Measurements from ENCODE around the gene CCDC127. TPM values are rescaled to one million over a fixed set of nuclear protein-coding genes. Genes with fewer than 3 reads are reported as not detected.
"Not testable (repeated sequence)": the region's sequence is repeated elsewhere in the genome, so short reads cannot be mapped to it uniquely, and the experiment has no call there.

The CCDC127 gene
- total and polyA plus RNA-seq, 5 donors = 6.1 to 9.8 (median 8.1) TPM

GRCh38 chr5:233426-233825, 15.5 kb upstream of the CCDC127 start:
- H3K27ac ChIP-seq (ENCODE audit: low read length); H3K9me3 ChIP-seq (ENCODE audit: control insufficient read depth, low read length); H3K27me3 ChIP-seq (ENCODE audit: control insufficient read depth, insufficient read depth); H3K4me3 ChIP-seq (ENCODE audit: low read length); DNase-seq; intact Hi-C loops (cut with DNase I); ATAC-seq; H3K4me1 ChIP-seq (ENCODE audit: control insufficient read depth, insufficient read depth, low read length): not testable (repeated sequence)
- 93% methylated on average over 20 of the region's 20 CpGs for WGBS

DNA sequence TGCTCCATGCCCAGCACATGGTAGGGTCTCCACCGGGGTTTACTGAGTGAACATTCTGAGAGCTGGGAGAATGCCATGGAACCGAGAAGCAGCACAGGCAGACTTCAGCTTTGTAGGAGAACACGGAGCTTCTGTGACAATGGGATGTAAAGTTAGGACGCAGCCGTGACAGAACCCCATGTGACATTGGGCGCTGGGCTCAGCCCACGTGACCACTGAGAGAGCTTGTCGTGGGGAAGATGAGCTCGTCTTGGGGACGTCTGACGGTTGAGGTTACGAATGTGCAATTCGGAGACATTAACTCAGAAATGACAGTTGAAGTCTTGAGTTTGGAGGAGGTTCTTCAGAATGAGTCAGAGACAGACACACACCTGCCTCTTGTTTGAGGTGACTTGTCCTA, 13.7 kb upstream of the CCDC127 start:
- ATAC-seq (no peak), DNase-seq (no peak)
- WGBS = 85% methylated on average over 13 of the region's 13 CpGs
- intact Hi-C loops (cut with DNase I) = no loop called here
- H3K4me3 ChIP-seq (ENCODE audit: low read length) = no peak overlapping the region
- H3K27me3 ChIP-seq (ENCODE audit: control insufficient read depth, insufficient read depth) = no peaks in the 10 kb centered on the region
- H3K9me3 ChIP-seq (ENCODE audit: control insufficient read depth, low read length) = no peaks in the 10 kb centered on the region
- no peaks in the 10 kb centered on the region for H3K4me1 ChIP-seq (ENCODE audit: control insufficient read depth, insufficient read depth, low read length)
- no peak overlapping the region for H3K27ac ChIP-seq (ENCODE audit: low read length)

DNA sequence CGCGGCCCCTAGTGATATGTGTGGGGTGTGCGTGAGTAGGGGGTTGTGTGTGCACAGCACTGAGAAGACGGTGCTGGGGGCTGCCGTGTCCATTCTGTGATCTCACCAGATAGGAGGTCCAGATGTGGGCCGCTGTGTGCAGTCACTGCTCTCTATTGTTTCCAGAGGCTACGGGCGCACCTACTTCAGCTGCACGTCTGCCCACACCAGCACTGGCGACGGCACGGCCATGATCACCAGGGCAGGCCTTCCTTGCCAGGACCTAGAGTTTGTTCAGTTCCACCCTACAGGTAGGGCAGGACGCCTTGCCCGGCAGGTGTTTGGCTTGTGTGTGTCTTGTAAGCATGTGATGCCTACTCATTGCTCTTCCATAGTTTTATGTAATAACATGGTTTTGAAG, 12.8 kb upstream of the CCDC127 start:
- no peaks in the 10 kb centered on the region for H3K27me3 ChIP-seq (ENCODE audit: control insufficient read depth, insufficient read depth)
- intact Hi-C loops (cut with DNase I) = no loop called here
- ATAC-seq = peak in 1 of 2 donors; percentile 33
- DNase-seq = no peak
- 95% methylated on average over 14 of the region's 14 CpGs for WGBS
- H3K4me1 ChIP-seq (ENCODE audit: control insufficient read depth, insufficient read depth, low read length) = no peaks in the 10 kb centered on the region
- no peak overlapping the region for H3K27ac ChIP-seq (ENCODE audit: low read length)
- no peak overlapping the region for H3K4me3 ChIP-seq (ENCODE audit: low read length)
- H3K9me3 ChIP-seq (ENCODE audit: control insufficient read depth, low read length) = no peaks in the 10 kb centered on the region

GRCh38 chr5:228886-229285, 10.9 kb upstream of the CCDC127 start:
- Histone ChIP-seq H3K4me1 (ENCODE audit: control insufficient read depth, insufficient read depth, low read length) (no peaks in the 10 kb centered on the region), H3K9me3 (ENCODE audit: control insufficient read depth, low read length) (no peaks in the 10 kb centered on the region), H3K4me3 (ENCODE audit: low read length) (no peak overlapping the region), H3K27me3 (ENCODE audit: control insufficient read depth, insufficient read depth) (no peaks in the 10 kb centered on the region), H3K27ac (ENCODE audit: low read length) (no peak overlapping the region)
- WGBS = 88% methylated on average over 3 of the region's 3 CpGs
- intact Hi-C loops (cut with DNase I) = no loop called here
- DNase-seq (no peak), ATAC-seq (no peak)

- whole genome bisulfite sequencing = 94% methylated on average over 16 of the region's 17 CpGs
- not testable (repeated sequence) for ATAC-seq; H3K27me3 ChIP-seq (ENCODE audit: control insufficient read depth, insufficient read depth)
Observed at GRCh38 chr5:227375-227774, 9.4 kb upstream of the CCDC127 start.

GRCh38 chr5:225334-225733, 7.4 kb upstream of the CCDC127 start:
- H3K4me1 ChIP-seq (ENCODE audit: control insufficient read depth, insufficient read depth, low read length) = no peaks in the 10 kb centered on the region
- H3K4me3 ChIP-seq (ENCODE audit: low read length) = no peak overlapping the region
- DNase-seq (no peak), ATAC-seq (no peak)
- 95% methylated on average over 14 of the region's 14 CpGs for WGBS
- intact Hi-C loops (cut with DNase I) = no loop called here
- no peaks in the 10 kb centered on the region for H3K27me3 ChIP-seq (ENCODE audit: control insufficient read depth, insufficient read depth)
- H3K9me3 ChIP-seq (ENCODE audit: control insufficient read depth, low read length) = no peaks in the 10 kb centered on the region
- H3K27ac ChIP-seq (ENCODE audit: low read length) = no peak overlapping the region

More at GRCh38 chr5:227375-227774, 9.4 kb upstream of the CCDC127 start:
- DNase-seq; H3K4me1 ChIP-seq (ENCODE audit: control insufficient read depth, insufficient read depth, low read length); H3K4me3 ChIP-seq (ENCODE audit: low read length); H3K9me3 ChIP-seq (ENCODE audit: control insufficient read depth, low read length); H3K27ac ChIP-seq (ENCODE audit: low read length); intact Hi-C loops (cut with DNase I): not testable (repeated sequence)

DNA sequence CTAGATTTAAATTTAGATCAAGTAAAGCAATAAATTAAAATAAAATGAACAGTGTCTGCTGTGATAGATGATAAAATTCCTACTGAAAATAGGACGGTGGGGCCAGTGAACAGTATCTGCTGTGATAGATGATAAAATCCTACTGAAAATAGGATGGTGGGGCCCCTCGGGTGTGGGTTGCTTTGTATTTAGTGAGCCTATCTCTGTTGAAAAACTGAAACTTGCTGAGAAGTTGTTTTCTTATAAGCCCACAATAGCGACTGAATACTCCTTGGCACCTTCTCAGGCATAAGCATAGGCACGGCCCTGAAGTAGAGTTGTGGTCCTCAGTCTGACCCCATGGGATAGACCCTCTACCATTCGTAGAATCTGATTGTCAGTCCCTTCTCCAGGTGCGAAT, 5.8 kb upstream of the CCDC127 start:
- no peak for DNase-seq
- ATAC-seq = no peak
- 66% methylated on average over 6 of the region's 6 CpGs for WGBS
- Histone ChIP-seq H3K27ac (ENCODE audit: low read length) (no peak overlapping the region), H3K9me3 (ENCODE audit: control insufficient read depth, low read length) (no peaks in the 10 kb centered on the region), H3K4me1 (ENCODE audit: control insufficient read depth, insufficient read depth, low read length) (no peaks in the 10 kb centered on the region), H3K27me3 (ENCODE audit: control insufficient read depth, insufficient read depth) (no peaks in the 10 kb centered on the region), H3K4me3 (ENCODE audit: low read length) (no peak overlapping the region)
- intact Hi-C loops (cut with DNase I) = no loop called here

DNA sequence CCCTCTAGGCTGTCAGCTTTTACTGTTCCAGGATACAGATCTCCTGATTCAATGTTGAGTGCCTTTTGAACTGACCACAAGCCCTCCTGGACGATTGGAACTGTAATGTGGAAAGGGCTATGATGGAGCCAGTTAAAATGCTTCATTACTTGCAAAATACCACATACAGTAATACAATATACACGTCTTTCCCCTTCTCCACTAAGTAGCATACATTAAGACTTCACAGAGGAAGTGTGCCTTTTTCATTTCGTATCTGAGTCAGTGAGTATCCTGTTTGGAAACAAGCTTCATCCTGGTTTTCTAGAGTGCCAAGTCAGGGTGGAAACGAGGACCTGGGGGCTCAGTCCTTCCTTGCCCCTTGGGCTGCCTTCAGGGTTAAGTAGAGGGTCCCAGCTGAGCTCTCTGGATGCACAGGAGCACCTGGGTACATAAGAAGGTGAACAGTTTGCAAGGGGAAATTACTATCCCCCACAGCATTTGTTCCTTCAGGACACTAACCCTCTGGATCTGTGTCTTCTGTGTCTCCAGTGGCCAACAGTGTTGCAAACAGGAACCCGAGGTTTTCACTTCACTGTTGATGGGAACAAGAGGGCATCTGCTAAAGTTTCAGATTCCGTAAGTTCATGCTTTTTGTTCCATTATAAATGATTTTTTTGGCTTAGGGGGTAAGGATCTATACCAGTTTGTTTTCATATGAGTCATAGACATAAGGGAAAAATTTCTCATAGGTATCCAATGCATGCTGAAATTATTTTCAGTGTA, 5.2 kb upstream of the CCDC127 start:
- WGBS = 37% methylated on average over 6 of the region's 6 CpGs
- ATAC-seq; intact Hi-C loops (cut with DNase I); H3K4me1 ChIP-seq (ENCODE audit: control insufficient read depth, insufficient read depth, low read length); H3K27me3 ChIP-seq (ENCODE audit: control insufficient read depth, insufficient read depth); H3K9me3 ChIP-seq (ENCODE audit: control insufficient read depth, low read length); H3K27ac ChIP-seq (ENCODE audit: low read length); H3K4me3 ChIP-seq (ENCODE audit: low read length); DNase-seq: not testable (repeated sequence)

DNA sequence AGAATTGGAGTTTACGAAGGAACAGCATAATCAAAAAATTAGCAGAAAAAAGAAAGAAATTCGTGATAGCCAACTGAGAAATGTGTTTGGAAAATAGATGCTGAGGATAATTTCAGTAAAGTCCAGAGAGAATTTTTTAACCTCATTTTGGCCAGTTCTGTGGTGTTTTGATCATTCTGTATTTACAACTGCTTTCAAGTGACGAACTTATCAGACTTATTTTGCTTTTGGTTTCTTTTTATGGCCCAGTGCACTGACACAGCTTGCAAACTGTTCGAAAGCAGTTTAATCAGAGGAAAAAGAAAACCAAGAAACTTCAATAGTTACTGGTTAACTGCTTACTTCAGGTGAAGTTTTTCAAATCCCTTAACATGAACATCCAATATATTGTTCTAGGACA, 2.0 kb upstream of the CCDC127 start:
- no peaks in the 10 kb centered on the region for H3K4me1 ChIP-seq (ENCODE audit: control insufficient read depth, insufficient read depth, low read length)
- no peaks in the 10 kb centered on the region for H3K27me3 ChIP-seq (ENCODE audit: control insufficient read depth, insufficient read depth)
- H3K9me3 ChIP-seq (ENCODE audit: control insufficient read depth, low read length) = no peaks in the 10 kb centered on the region
- no peak for DNase-seq
- H3K27ac ChIP-seq (ENCODE audit: low read length) = no peak overlapping the region
- WGBS = 21% methylated on average over 4 of the region's 4 CpGs
- H3K4me3 ChIP-seq (ENCODE audit: low read length) = peak overlapping the region; percentile 72
- ATAC-seq = no peak
- intact Hi-C loops (cut with DNase I) = no loop called here

DNA sequence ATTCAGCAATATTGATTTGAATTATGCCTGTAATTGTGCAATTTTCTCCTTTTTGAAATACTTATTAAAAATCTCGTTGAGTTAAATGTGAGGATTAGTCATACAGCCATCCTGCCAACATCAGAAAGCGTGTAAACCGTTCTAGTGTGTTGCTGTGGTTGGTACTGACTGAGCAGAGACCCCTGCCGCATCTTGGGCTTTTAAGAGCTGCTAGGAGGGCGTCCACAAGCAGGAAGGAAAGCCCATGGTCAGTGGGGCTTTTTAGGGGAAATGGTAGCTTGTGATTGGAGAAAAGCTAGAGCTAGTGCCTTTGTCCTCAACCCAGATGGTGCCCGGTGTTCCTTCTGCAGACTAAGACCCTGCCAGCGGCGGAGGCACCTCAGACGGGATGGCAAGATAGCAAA, 1.5 kb upstream of the CCDC127 start:
- intact Hi-C loops (cut with DNase I) = no loop called here

DNA sequence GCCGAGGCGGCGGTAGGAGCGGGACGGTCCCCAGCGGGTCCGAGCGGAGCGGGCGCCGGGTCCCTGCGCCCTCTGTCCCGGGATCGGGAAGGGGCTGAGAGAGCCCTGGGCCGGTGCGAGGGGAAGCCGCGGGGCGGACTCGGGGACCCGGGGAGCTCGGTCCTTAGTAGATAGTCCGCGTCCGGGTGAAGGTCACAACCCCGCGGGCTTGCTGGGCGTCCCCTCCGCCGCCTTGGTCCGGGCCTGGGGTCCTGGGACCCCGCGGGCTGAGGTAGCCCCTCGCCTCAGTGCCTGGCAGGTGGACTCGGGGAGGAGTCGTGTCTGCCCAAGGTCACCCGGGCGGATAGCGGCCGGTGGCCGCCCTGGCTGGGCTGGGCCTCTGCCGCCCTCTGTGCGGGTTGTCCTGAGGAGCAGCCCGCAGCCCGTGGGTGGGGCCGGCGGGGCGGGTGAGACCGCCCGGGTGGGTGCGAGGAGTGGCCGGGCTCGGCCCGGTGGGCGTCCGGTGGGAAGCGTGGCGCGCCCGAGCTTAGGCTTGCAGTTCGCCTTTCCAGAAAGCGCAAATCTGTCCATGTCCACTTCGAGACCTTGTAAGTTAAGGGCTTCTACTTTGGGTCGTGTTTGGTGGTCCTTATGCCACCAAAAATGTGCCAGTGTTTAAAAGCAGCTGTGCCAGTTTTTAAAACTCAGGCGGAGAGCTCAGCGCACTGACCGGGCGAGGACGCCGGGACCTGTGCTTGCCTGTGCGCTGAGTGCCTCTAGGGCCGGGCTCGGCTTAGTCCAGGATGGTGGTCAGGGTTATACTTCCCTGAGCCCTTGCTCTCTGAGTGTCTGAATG, 721 bp upstream of the CCDC127 start:
- under 1% methylated on average over 73 of the region's 73 CpGs for WGBS
- peak overlapping the region; percentile 72 for H3K4me3 ChIP-seq (ENCODE audit: low read length)
- H3K27ac ChIP-seq (ENCODE audit: low read length) = peak overlapping the region; percentile 74
- H3K27me3 ChIP-seq (ENCODE audit: control insufficient read depth, insufficient read depth) = no peaks in the 10 kb centered on the region
- ATAC-seq (peak; percentile 69 to 71), DNase-seq (peak; percentile 54 to 77 (median 72))
- H3K9me3 ChIP-seq (ENCODE audit: control insufficient read depth, low read length) = no peaks in the 10 kb centered on the region
- intact Hi-C loops (cut with DNase I) = no loop called here
- no peaks in the 10 kb centered on the region for H3K4me1 ChIP-seq (ENCODE audit: control insufficient read depth, insufficient read depth, low read length)

More for the DNA sequence above, 1.5 kb upstream of the CCDC127 start:
- WGBS = 12% methylated on average over 9 of the region's 9 CpGs
- Histone ChIP-seq H3K9me3 (ENCODE audit: control insufficient read depth, low read length) (no peaks in the 10 kb centered on the region), H3K4me3 (ENCODE audit: low read length) (peak overlapping the region; percentile 72), H3K4me1 (ENCODE audit: control insufficient read depth, insufficient read depth, low read length) (no peaks in the 10 kb centered on the region), H3K27me3 (ENCODE audit: control insufficient read depth, insufficient read depth) (no peaks in the 10 kb centered on the region), H3K27ac (ENCODE audit: low read length) (peak overlapping the region; percentile 84)
- ATAC-seq (no peak), DNase-seq (no peak)
